CD4-positive, alpha-beta T cell treated with Interleukin-4 for 4 hours (primary cell): ENCODE data around the gene S100A2.
"Not testable (repeated sequence)": the region's sequence is repeated elsewhere in the genome, so short reads cannot be mapped to it uniquely, and the experiment has no call there.

Experiments
- DNase-seq: peaks from one replicate; pipeline ENCODE4 v3.0.0-alpha.2; 2020

S100A2 gene

GRCh38 chr1:153588033-153588432 is 22.4 kb upstream of the S100A2 start:
- not testable (repeated sequence) for DNase-seq

DNA sequence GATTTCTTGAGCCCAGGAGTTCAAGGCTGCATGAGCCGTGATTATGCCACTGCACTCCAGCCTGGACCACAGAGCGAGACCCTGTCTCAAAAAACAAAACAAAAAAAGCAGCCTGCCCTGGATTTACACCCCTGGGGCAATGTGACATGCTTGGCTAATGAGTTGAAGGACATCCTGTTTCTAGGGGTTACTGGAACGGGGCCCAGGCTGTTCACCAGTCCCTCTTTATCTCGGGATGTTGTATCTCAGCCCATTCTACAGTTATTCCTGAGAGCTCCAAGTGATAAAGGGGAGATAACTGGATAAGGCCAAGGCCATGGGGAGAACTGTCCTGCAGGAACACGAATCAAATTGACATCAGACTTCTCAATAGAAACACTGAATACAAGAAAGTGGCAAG is 21.7 kb upstream of the S100A2 start:
- DNase-seq: no peak

GRCh38 chr1:153586347-153586746 is 20.7 kb upstream of the S100A2 start:
- DNase-seq: no peak

- no peak for DNase-seq
Measured at GRCh38 chr1:153585006-153585405, 19.4 kb upstream of the S100A2 start.

- DNase-seq: no peak
Measured at GRCh38 chr1:153583976-153584375, 18.3 kb upstream of the S100A2 start.

DNA sequence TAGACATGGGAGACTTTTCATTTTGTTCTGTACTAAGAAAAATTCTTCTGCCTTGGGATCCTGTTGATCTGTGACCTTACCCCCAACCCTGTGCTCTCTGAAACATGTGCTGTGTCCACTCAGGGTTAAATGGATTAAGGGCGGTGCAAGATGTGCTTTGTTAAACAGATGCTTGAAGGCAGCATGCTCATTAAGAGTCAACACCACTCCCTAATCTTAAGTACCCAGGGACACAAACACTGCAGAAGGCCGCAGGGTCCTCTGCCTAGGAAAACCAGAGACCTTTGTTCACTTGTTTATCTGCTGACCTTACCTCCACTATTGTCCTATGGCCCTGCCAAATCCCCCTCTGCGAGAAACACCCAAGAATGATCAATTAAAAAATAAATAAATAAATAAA is 17.9 kb upstream of the S100A2 start:
- DNase-seq: not testable (repeated sequence)

GRCh38 chr1:153582836-153583235 is 17.2 kb upstream of the S100A2 start:
- not testable (repeated sequence) for DNase-seq

- DNase-seq: no peak
Measured at GRCh38 chr1:153578936-153579335, 13.3 kb upstream of the S100A2 start.

DNA sequence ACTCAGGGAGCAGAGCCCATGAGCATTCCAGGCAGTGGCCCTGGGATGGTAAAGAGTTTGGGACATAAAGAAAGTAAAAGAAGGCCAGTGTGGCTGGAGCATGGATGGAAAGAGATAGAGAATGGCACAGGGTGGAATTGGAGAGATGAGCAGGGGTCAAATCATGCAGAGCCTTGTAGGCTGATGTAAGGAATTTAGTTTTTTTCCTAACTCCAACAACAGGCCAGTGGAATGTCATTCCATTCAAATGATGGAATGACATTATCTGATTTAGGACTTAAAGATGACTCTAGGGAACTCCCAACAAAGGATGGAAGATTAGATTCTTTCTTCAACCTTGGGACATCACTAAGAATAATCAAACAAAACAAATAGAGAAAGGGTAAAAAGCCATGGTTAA is 12.8 kb upstream of the S100A2 start:
- no peak for DNase-seq

DNA sequence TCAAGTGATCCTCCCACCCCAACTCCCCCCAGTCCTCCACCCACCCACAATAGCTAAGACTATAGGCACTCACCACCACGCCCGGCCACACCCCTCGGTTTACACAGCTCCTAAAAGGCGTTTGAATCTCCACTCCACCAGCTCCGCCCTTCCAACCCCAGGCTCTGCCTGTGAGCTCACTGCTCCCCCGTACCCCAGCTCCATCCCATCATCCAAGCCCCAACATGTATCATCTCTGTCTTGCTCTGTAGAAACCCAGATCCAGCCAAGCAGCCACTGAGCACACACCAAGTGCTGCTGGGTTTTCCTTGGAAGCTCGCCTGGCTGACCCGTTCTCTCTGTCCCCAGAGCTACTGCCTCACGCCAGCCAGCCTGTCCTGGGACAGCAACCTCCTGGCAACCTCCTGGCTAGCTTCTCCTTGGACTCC is 12.0 kb upstream of the S100A2 start:
- DNase-seq: no peak

DNA sequence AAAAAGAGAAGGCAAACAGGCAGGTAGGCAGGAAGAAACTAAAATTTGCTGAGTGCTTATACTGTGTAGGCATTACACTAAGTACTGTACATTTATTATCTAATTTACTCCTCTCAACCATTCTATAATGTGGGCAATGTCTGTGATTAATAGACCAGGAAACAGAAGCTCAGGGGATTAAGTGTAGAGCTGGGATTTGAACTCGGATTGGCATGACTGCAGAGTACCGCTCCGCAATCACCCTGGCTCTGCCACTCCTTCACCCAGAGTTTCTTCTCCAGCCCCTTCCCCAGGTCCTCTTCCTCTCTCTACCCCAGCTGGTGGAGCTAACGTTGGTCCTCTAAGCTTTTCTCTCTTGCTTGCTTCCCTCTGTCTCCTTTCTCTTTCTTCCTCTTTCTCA is 11.5 kb upstream of the S100A2 start:
- DNase-seq: no peak

- not testable (repeated sequence) for DNase-seq
Measured at GRCh38 chr1:153575497-153575896, 9.9 kb upstream of the S100A2 start.

GRCh38 chr1:153575081-153575491 is 9.4 kb upstream of the S100A2 start:
- DNase-seq: not testable (repeated sequence)

DNA sequence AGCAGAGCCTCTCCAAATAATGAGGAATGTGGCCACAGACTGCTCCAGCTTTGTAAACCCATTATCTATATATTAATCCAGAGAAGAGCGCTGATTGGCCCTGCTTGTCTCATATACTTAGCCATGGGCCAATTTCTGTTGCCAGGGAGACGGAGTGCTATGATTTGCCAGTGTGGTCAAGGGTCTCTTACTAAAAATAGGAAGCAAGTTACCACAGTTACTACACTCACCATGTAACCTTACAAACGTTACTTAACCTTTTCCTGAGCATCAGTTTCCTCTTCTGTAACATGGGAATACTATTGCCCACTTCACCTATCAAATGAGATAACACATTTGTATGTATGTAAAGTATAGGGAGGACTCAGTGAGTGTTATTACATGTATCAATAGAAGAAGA is 7.7 kb upstream of the S100A2 start:
- DNase-seq: no peak

DNA sequence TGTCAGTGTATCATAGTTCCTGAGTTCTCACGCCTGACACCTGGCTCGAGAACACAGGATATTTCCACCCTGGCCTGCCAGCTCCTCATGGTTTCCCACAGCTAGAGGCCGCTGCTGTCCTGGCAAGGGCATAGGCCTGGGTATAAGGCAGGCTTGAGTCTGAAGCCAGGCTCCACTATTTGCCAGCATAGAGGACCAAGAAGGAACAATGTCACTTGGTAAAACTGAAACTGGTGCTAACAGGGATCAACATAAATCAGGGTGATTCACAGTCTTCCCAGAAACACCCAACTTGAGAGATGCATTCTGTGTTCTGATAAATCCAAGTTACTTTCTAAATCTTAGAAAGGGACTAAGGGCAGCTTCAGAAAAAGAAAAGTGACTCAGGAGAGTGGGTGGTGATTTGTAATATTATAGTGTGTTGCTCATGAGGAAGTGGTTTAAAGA is 6.9 kb upstream of the S100A2 start:
- DNase-seq: peak; percentile 35

- DNase-seq: no peak
Measured at GRCh38 chr1:153571706-153572105, 6.1 kb upstream of the S100A2 start.

- DNase-seq: no peak
Measured at GRCh38 chr1:153570874-153571273, 5.2 kb upstream of the S100A2 start.

- no peak for DNase-seq
Measured at GRCh38 chr1:153569465-153569864, 3.8 kb upstream of the S100A2 start.

DNA sequence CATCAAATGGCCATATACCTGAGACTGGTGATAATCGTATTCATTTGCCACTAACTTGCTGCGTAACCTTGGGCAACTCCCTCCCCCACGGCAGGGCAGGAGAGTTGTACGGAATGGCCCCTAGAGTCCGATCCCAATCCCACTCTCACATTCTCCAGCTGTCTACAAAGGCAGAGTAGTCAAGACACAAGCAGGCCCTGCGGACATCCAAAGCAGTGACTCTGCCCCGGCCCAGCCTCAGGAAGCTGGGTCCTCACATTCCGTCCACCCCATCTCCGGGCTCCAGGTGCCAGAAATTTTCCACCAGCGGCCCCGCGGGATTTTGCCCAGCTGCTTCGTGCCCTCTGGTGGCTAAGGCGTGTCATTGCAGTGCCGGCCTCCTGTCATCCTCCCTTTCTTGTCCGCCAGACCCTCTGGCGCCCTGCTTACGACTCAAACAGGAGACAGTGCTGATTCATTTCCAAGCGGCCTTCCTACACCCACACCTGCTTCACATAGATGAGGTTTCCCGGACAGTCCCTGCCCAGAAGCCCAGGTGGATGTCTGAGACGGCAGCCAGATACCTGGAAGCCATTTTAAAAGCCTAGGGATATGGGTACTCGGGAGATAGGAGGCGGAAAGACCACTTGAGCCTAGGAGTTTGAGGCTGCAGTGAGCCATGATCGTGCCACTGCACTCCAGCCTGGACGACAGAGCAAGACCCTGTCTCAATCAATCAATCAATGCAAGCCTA is 2.9 kb upstream of the S100A2 start:
- peak; percentile 76 for DNase-seq

GRCh38 chr1:153567621-153568366 is 2.1 kb upstream of the S100A2 start:
- DNase-seq: peak; percentile 30

DNA sequence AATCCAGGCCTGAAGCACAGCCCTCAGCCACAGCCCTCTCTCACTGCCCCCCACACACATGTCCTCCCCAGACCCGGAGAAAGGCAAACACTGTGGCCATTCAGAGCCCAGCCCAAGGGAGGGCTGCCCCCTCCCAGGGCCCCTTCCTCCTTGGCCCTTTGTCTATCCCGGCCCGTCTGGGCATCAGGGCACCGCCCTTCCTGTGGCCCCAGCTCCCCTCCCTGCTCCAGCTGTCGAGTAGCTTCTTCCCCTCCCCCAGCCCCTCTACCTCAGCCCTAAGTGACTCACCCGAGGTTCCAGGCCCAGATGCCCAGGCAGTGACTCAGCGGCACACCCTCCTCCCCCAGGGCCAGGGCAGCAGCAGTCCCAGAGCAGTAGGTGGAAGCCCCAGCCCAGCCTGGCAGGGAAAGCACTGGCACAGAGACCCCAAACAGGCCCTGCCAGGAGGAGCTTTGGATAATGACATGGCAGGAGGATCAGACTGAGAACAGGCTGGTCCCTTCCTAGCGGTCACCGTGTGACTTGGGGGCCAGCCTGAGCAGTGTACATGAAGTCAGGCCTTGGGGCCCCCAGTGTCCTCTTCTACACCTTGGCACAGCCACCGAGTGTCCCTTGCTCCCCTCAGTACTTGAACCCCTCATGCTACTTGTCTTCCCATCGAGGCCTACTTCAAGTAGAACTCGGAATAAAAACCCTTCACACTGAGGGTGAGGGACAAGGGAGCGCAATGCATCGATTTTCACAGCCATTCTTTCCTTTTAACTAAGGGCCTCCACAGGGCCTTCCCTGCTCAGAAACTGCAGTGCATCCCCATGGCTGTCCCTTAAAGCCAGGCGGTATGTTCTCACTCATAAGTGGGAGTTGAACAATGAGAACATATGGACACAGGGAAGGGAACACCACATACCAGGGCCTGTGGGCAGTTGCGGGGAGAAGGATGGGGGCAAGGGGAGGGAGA is 1.0 kb upstream of the S100A2 start:
- DNase-seq: peak; percentile 95

- no peak for DNase-seq
Measured at GRCh38 chr1:153563991-153564390, 1.7 kb downstream of the S100A2 start.

- DNase-seq: no peak
Measured at GRCh38 chr1:153563483-153563901, 2.2 kb downstream of the S100A2 start.
